ENCODE results near the gene ARFRP1. TPM values are rescaled to one million over a fixed set of nuclear protein-coding genes. Genes with fewer than 3 reads are reported as not detected.

The ARFRP1 gene
- total and polyA plus RNA-seq, 2 donors (not counting 1 experiment from before 2014, with no cell fraction given): 41.0 to 75.5 TPM

DNA sequence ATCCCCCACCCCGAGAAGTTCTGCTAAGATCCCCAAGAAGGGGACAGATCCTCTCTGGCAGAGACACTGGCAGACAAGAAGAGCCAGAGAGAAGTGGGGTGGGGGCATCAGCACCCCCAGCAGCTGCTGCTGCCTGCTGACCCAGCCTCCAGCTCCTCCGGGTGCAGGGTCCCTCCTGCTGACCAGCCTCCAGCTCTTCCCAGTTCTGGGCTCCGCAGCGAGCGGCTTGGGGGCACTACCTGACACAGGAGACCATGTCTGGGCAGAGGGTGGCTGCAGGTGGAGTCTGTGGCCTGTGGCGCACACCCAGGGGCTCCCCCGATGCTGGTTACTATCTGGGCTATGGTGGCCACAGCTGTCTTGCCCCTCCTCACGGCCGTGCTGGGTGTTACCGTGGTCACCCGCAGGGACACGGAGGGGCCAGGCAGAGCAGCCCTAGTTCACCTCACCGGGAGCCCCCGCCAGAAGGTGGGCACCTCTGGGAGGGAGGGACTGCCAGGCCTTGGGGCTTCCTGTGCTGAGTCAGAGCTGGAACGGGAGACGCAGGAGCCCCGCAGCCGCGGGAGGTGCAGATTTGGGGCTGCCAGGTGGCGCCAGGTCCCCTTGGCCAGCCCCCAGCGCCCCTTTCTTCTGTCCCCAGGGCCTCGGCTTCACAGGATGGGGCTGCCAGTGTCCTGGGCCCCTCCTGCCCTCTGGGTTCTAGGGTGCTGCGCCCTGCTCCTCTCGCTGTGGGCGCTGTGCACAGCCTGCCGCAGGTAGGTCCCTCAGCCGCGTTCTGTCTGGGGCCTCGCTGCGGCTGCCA is 29.3 kb upstream of the ARFRP1 start:
- peak overlapping the region; percentile 65 for H3K9ac ChIP-seq (ENCODE audit: low read length)

More for the DNA sequence above, 29.3 kb upstream of the ARFRP1 start:
- no peaks in the 10 kb centered on the region for H3K9me3 Mint-ChIP-seq (ENCODE audit: insufficient read depth)
- ATAC-seq (ENCODE audit: low read depth) (peak; percentile 17), DNase-seq (peak; percentile 70)
- no peaks in the 10 kb centered on the region for H3K27me3 Mint-ChIP-seq
- H3K27ac ChIP-seq (ENCODE audit: low read length in 2 of 2): peak overlapping the region; percentile 44
- peak overlapping the region; percentile 33 for H2AFZ ChIP-seq (ENCODE audit: insufficient read depth, low read depth, low read length, poor library complexity, severe bottlenecking)
- TF ChIP-seq, protein P1, sequence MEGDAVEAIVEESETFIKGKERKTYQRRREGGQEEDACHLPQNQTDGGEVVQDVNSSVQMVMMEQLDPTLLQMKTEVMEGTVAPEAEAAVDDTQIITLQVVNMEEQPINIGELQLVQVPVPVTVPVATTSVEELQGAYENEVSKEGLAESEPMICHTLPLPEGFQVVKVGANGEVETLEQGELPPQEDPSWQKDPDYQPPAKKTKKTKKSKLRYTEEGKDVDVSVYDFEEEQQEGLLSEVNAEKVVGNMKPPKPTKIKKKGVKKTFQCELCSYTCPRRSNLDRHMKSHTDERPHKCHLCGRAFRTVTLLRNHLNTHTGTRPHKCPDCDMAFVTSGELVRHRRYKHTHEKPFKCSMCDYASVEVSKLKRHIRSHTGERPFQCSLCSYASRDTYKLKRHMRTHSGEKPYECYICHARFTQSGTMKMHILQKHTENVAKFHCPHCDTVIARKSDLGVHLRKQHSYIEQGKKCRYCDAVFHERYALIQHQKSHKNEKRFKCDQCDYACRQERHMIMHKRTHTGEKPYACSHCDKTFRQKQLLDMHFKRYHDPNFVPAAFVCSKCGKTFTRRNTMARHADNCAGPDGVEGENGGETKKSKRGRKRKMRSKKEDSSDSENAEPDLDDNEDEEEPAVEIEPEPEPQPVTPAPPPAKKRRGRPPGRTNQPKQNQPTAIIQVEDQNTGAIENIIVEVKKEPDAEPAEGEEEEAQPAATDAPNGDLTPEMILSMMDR (IDR thresholded peaks at IDR 0.05): no peak
- TF ChIP-seq EZH2 (IDR thresholded peaks at IDR 0.05; ENCODE audit: borderline replicate concordance, insufficient read depth, low read depth, low read length, poor library complexity, severe bottlenecking): no peak
- H3K79me2 ChIP-seq (ENCODE audit: control insufficient read depth, insufficient read depth, low read length): peaks cover 37% of the 10 kb centered on the region
- no peaks in the 10 kb centered on the region for H3K9me3 ChIP-seq (ENCODE audit: control extremely low read depth in 1 of 3, control insufficient read depth in 2 of 3, insufficient read depth in 1 of 3, low read length in 2 of 3)
- POLR2A ChIA-PET: interaction anchor here (0.6 to 2.5 kb wide), 9 partner anchors 27 to 216 kb away, joined by 3 to 20 read pairs (median 4); partner anchors contain the start of genes ARFRP1, DNAJC5, GMEB2 and PPDPF
- intact Hi-C loops (cut with micrococcal nuclease): loop anchor here (1.0 to 5.0 kb wide), 3 partner anchors 30 to 200 kb away; partner anchors contain the start of genes ARFRP1, PTK6 and RTEL1
- 5% methylated on average over 29 of the region's 30 CpGs for WGBS (ENCODE audit: insufficient coverage)
- H3K27me3 ChIP-seq (replicated peaks in 1 of 4; ENCODE audit: control extremely low read depth in 1 of 4, control insufficient read depth in 3 of 4, insufficient read depth in 4 of 4, low read length in 3 of 4): no peaks in the 10 kb centered on the region
- H3K4me3 Mint-ChIP-seq: peak overlapping the region; percentile 80
- peaks cover 22% of the 10 kb centered on the region for H3K4me1 Mint-ChIP-seq
- CTCF ChIA-PET: interaction anchor here (1.0 to 1.6 kb wide), 3 partner anchors 24 to 199 kb away, joined by 3 to 4 read pairs (median 3); partner anchors contain the start of gene TPD52L2
- H3K4me1 ChIP-seq (ENCODE audit: control insufficient read depth in 2 of 2, insufficient read depth in 2 of 2, low read length in 2 of 2): peaks cover 36 to 49% of the 10 kb centered on the region in 2 donors
- peak overlapping the region; percentile 89 for H3K27ac Mint-ChIP-seq
- peak overlapping the region in 4 of 5 experiments; percentile 44 to 70 (median 48) for H3K4me3 ChIP-seq (ENCODE audit: control extremely low read depth in 1 of 5, extremely low read depth in 1 of 5, insufficient read depth in 1 of 5, low read depth in 2 of 5, low read length in 4 of 5)
- H3K4me2 ChIP-seq (replicated peaks; ENCODE audit: low read depth, low read length, poor library complexity, severe bottlenecking): peak overlapping the region; percentile 93
- H3K36me3 ChIP-seq (replicated peaks in 1 of 2; ENCODE audit: control extremely low read depth in 1 of 2, control insufficient read depth in 1 of 2, extremely low read depth in 1 of 2, insufficient read depth in 2 of 2, low read length in 1 of 2): peaks cover 0 to 24% of the 10 kb centered on the region in 2 experiments
- peaks cover 52% of the 10 kb centered on the region for H4K20me1 ChIP-seq (ENCODE audit: control insufficient read depth, insufficient read depth, low read length, poor library complexity, severe bottlenecking)
